ENCODE measurements around the gene PTPRU.

The PTPRU gene

GRCh38 chr1:29320156-29320940 lies 84.0 kb downstream of the PTPRU start:
- DNase-seq = no peak

GRCh38 chr1:29321176-29321575 lies 84.9 kb downstream of the PTPRU start:
- DNase-seq = no peak

- DNase-seq = no peak
Observed at GRCh38 chr1:29322147-29322694, 85.9 kb downstream of the PTPRU start.

GRCh38 chr1:29322861-29323585 lies 86.7 kb downstream of the PTPRU start:
- DNase-seq = no peak

- no peak for DNase-seq
Observed at GRCh38 chr1:29323636-29324035, 87.3 kb downstream of the PTPRU start.

- no peak for DNase-seq
Observed at GRCh38 chr1:29324202-29324601, 87.9 kb downstream of the PTPRU start.

GRCh38 chr1:29324771-29325351 lies 88.5 kb downstream of the PTPRU start:
- no peak for DNase-seq

GRCh38 chr1:29325675-29326074 lies 89.4 kb downstream of the PTPRU start:
- DNase-seq = no peak

- no peak for DNase-seq
Observed at GRCh38 chr1:29326123-29326522, 89.8 kb downstream of the PTPRU start.

- no peak for DNase-seq
Observed at GRCh38 chr1:29327223-29327935, 91.1 kb downstream of the PTPRU start.

GRCh38 chr1:29329022-29329775 lies 92.9 kb downstream of the PTPRU start:
- no peak for DNase-seq

- DNase-seq = no peak
Observed at GRCh38 chr1:29330089-29330488, 93.8 kb downstream of the PTPRU start.

GRCh38 chr1:29330856-29331255 lies 94.5 kb downstream of the PTPRU start:
- no peak for DNase-seq

- DNase-seq = no peak
Observed at GRCh38 chr1:29331309-29331708, 95.0 kb downstream of the PTPRU start.

GRCh38 chr1:29331729-29332128 lies 95.4 kb downstream of the PTPRU start:
- DNase-seq = no peak

GRCh38 chr1:29332204-29332603 lies 95.9 kb downstream of the PTPRU start:
- peak; percentile 35 to 39 for DNase-seq

- no peak for DNase-seq
Observed at GRCh38 chr1:29333008-29333407, 96.7 kb downstream of the PTPRU start.

GRCh38 chr1:29335573-29335972 lies 99.3 kb downstream of the PTPRU start:
- DNase-seq = no peak

GRCh38 chr1:29338908-29339575 lies 102.7 kb downstream of the PTPRU start:
- DNase-seq = no peak

GRCh38 chr1:29341936-29342335 lies 105.6 kb downstream of the PTPRU start:
- DNase-seq = no peak

GRCh38 chr1:29342351-29342750 lies 106.0 kb downstream of the PTPRU start:
- no peak for DNase-seq

- no peak for DNase-seq
Observed at GRCh38 chr1:29342983-29343382, 106.7 kb downstream of the PTPRU start.

All from AML-193 (cell line).